ENCODE data around the gene UBB.

The UBB gene

DNA sequence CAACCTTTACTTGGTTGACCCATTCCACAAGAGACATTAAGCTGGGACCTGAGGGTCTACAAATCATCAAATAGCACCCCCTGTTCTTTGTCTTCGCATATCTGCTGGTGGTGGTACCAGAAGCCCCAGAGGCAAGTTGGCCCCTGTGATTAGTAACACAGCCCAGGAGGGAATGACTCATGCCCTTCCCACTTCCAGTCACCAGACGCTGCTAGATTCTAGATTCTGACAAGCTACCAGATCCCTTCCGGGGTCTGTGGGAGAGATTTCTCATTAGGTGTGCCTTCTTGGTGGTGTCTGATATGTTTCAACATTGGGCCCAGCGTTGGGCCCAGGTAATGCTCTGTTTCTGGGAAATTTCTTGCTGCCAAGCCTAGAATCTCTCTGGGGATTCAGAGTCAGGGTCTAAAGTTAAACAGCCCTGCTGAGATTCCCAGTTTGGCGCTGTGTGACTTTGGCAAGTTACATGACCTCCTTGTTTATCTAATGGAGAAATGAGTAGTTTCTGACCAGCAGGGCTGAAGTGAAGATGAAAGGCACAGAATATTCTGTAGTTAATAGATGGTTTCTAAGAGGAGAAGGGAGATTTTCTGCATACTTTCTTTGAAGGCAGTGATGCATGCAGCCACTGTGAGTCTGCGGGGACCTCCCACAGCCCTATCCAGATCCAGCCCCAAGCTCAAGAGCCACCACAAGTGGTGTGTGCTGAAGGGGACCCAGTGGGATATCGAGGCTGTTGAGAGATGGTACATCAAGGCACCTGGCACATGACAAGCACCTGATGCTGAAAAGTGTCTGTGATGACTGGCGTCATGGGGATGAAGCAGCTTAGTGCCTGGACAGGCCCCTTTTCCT lies 38.4 kb downstream of the UBB start:
- DNase-seq = peak; percentile 40

DNA sequence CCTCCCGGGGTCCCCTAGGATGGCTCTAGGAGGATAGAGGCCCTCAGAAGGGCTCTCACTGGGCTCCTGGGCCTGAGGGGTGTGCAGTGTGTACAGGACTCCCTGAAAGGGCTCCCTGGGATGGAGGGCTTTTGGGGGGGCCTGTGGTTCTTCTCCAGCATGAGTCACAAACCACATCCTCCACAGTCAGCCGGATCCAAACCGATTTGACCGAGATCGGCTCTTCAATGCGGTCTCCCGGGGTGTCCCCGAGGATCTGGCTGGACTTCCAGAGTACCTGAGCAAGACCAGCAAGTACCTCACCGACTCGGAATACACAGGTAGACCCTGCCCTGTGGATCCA lies 39.0 kb downstream of the UBB start:
- DNase-seq = peak; percentile 22

DNA sequence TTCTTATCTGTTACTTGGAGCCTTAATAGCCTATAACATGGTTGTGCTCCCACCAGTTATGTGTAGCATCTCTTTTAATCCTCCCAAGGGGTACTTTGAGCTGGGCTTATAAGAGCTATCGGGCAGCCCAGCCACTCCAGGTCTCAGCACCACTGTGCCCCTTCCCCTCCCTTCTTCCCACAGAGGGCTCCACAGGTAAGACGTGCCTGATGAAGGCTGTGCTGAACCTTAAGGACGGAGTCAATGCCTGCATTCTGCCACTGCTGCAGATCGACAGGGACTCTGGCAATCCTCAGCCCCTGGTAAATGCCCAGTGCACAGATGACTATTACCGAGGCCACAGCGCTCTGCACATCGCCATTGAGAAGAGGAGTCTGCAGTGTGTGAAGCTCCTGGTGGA lies 41.5 kb downstream of the UBB start:
- no peak for DNase-seq

DNA sequence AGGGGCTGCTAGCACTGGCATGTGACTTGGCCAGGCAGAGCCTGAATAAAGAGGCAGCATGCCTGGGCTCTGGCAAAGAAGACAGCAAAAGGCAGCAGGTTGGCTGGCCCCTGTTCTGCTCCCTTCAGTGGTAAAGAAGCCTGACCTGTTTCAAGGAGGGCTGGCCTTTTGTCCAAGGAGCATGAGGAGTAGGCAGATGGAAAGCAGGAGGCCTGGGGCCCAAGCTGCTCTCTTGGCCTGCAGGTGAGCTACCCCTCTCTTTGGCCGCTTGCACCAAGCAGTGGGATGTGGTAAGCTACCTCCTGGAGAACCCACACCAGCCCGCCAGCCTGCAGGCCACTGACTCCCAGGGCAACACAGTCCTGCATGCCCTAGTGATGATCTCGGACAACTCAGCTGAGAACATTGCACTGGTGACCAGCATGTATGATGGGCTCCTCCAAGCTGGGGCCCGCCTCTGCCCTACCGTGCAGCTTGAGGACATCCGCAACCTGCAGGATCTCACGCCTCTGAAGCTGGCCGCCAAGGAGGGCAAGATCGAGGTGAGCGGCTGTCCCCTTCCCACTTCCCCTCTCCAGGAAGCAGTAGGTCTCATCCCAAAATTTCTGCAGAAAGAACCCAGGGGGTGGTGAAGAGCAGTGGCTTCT lies 42.5 kb downstream of the UBB start:
- no peak for DNase-seq

DNA sequence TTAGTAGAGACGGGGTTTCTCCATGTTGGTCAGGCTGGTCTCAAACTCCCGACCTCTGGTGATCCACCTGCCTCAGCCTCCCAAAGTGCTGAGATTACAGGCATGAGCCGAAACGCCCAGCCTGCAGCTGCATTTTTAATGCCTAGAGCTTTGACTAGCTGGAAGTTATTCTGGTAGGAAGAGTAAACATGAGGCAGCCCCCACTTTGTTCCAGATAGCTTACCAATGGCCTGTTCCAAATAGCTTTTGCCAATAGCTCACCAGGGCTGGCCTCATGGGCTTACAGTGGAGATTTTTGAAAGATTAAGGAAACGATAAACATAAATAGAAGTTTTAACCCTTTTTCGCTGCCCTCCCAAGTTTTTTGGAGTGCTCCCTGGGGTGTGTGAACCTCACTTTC lies 44.3 kb downstream of the UBB start:
- DNase-seq = no peak

DNA sequence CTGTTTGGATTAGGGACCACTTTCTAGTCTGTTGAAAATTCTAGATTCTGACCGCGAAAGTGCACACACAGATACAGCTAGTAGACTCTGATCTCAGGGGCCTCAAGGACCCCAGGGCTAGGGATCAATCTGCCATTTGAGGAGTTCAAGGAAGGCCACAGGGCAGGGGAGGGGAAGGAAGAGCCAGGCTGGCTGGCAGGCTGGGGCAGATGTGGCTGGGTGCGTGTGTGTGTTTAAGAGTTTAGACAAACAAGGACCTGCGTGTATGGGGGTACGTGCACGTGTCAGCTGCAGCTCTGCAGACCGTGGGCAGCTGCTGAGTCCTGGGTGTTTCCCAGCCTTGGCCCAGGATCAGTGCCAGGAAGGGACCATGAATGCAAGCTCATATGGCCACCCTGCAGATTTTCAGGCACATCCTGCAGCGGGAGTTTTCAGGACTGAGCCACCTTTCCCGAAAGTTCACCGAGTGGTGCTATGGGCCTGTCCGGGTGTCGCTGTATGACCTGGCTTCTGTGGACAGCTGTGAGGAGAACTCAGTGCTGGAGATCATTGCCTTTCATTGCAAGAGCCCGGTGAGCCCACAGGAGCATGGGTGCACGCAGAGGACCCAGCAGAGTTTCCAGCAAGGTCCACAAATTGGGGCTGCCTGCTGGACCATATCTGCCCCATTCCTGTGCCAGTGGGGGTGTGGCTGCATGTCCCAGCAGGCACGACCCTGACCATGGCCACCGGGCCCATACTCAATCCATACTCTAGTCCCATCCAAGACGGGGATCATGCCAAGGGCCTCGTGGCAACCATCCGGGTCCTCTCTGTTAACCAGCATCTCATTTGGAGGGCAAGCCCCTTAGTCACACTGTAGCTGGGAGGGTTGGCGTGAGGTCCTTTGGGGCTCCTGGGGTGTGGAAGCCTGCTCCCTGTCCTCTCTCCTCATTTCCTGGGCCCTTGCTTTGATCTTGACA lies 45.1 kb downstream of the UBB start:
- DNase-seq = no peak

DNA sequence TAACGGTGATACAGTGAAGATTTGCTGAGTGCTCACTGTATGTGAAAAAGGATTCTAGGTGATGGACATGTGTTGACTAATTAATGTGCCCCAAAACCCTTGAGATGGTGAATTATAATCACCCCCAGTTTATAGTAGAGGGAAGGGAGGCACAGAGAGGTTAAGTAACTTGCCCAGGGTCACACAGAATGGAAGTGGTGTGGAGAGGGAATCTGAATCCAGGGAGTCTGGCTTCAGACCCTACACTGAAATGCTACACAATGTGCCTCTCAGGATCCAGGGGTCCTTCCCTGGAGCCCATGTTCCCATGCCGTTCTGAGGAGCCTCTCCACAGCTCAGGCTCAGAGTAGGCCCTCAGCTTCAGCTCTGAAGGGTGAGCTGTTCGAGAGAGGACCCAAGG lies 46.1 kb downstream of the UBB start:
- DNase-seq = no peak

DNA sequence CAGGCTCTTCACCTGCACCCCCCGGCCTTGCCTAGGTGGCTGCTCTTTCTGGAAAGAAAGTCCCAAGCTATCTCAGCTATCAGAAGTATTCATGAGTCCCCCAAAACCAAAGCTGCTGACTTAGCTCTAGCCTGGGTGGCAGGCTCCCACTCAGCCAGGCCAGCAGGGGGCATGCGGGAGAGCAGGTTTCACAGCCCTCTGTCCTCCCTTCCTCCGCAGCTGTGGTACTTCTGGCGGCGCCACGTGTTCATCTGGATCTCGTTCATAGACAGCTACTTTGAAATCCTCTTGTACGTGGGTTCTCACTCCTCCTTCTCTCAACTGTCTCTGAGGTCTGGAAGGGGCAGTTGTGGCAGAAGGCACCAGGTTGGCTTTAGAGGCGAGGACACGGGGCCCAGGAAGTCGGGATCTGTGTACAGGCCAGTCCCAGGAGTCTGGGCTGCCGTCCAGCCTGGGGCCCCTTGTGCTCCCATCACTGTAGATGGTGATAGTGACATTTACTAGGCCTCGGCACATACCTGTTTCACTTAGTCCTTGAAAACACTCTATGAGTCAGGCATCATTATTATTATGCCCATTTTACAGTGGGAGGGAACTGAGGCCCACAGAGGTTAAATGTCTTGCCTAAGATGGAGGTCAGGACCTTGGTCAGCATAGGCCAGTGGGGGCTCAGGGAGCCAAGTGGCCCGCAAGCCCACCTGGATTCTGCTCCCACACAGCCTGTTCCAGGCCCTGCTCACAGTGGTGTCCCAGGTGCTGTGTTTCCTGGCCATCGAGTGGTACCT lies 47.4 kb downstream of the UBB start:
- DNase-seq = no peak

DNA sequence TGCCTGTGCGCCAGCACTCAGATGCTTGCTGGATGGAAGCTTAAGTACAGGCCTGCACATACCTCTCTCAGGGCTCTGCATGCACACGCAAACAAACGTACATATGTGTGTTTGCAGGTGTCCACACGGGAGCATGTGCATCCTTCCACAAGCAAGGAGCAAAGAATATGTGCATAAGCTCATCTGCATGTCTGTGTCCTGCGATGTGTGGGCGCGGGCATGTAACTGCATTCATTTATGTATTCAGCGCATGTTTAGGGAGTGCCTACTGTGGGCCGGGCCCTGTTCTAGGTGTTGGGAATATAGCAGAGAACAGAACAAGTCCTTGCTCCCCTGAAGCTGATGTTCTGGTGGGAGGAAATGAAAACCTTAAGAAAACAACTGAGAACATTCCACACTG lies 48.2 kb downstream of the UBB start:
- no peak for DNase-seq

DNA sequence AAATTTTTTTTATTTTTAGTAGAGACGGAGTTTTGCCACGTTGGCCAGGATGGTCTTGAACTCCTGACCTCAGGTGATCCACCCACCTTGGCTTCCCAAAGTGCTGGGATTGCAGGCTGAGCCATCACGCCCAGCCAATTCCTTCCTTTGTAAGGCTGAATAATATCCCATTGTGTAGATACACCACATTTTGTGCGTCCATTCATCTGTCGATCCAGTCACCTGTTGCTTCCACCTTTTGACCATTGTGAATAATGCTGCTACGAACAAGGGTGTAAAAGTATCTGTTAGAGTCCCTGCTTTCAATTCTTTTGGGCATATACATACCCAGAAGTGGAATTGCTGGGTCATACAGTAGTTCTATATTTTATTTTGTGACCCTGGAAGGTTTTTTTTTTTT lies 49.8 kb downstream of the UBB start:
- no peak for DNase-seq

DNA sequence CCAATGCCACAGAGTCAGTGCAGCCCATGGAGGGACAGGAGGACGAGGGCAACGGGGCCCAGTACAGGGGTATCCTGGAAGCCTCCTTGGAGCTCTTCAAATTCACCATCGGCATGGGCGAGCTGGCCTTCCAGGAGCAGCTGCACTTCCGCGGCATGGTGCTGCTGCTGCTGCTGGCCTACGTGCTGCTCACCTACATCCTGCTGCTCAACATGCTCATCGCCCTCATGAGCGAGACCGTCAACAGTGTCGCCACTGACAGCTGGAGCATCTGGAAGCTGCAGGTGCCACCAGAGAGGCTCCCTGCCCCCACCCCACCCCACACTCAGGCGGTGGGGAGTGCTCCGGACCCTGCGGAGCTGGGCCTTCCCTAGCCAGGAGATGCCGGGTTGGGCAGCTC lies 51.1 kb downstream of the UBB start:
- no peak for DNase-seq

All from effector CD4-positive, alpha-beta T cell (primary cell).